Medulla oblongata (tissue), 1 donor: ENCODE data around the gene SLC41A1.

Experiments
- DNase-seq: peaks from one replicate; pipeline ENCODE4 v3.0.0-alpha.2; 2015; ENCODE audit errors: extremely low spot score

Gene SLC41A1

DNA sequence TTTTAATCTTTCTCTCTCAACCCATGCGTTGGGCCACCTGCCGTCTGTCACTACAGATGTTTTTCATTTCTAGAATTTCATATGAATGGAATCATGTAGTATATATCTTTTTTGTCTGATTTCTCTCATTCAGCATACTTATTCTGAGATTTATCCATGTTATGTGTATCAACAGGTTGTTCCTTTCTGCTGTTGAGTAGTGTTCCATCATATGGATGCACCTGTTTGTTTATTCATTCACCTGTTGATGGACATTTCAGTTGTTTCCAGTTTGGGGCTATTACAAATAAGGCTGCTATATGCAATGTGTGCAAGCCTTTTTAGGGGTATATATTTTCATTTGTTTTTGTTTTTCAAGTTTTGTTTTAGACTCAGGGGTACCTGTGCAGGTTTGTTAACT, 9.4 kb upstream of the SLC41A1 start:
- DNase-seq: no peak

DNA sequence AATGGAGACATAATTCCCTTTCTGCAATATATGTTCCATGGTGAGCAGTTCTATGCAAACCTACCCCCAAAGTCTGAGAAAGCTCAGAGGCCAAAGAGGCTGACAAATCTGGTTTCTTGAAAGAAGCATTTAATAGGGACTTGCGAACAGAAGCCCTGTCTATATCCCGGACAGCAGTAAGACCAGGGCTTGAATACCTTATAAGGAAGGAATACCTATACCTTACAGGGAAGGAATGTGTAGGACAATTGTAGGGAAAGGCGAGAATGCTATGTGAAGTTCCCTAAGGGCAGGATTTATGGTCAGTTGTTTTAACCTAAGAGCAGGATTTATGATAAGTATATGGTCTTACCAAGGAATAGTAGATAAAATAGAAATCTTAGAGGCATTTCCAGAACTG, 5.0 kb upstream of the SLC41A1 start:
- DNase-seq: no peak

DNA sequence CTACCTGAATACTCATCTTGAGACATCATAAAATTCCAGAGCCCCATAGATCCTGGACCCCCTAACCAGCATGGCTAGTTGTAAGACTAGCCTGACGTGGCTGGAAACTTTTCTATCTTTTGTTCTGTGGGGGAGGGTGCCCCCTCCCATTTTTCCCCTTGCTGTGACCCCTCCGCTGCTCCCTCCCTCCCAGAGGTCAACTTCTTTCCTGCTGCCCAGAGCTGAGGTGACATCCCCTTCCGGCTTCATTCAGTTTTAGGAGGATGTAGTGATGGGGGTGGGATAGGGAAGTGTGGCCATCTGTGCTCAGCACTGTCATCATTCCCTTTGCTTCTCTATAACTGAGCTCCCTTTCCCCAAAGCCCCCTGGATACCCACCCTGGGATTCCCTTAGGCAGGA, 4.4 kb upstream of the SLC41A1 start:
- no peak for DNase-seq

DNA sequence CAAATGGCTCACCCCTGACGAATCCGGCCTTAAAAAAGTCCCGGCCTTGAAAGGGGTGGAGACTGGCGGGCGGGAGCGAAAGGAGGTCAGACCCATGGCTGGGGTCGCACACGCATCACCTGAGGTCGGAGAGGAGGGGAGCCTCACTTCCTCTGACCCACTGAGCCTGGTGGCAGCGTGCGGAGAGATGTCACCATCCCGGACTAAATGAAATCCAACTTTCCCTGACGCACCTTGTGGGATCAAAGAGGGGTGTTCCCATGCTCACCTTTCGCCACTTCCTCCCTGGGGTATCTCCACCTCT, 709 bp upstream of the SLC41A1 start:
- DNase-seq: no peak

DNA sequence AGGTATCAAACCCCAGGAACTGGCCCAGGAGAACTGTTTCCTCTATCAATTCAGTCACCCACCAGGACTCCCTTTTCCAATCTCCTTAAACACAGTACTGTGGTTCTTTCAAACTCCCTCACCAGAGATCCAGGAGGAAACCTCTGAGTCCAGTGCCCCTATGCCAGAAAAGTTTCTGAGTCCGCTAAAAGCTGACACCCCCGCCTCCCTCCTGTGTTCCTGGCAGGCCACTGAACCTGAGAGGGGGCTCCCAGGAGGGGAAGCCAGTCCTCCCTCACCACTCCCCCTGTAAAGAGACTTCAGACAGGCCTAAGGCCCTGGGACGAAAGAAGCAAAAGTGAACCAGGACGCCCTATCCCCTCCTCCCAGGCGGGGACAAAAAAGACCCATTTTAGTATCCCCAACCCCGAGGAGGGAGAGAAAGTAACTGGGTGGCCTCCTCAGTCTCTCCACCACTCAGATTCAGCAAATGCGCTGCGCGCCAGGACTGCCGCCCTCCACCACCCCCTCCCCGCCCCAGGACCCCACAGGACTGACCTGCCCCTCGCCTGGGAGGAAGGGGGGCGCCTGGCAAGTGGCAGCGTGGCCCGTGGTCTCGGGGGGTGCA, 624 bp downstream of the SLC41A1 start:
- DNase-seq: peak; percentile 55

DNA sequence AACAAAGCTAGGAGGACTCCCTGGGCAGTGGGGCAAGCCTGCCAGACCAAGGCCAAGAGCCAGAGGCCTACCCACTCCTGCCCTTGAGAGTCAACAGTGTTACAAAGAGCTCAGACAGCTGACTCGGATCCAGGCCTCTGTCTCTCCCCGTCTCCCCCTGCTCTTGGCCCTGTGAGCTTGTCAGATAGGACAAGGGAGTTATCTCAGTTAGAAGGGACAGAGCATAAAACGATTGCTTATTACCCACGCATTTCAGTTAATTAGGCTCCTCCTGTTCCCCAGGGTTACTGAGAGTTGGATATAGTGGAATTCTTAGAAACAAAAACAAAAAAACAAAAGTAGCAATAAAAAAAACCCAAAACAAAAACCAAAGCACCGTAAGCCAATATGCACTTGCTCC, 1.3 kb downstream of the SLC41A1 start:
- peak; percentile 87 for DNase-seq

DNA sequence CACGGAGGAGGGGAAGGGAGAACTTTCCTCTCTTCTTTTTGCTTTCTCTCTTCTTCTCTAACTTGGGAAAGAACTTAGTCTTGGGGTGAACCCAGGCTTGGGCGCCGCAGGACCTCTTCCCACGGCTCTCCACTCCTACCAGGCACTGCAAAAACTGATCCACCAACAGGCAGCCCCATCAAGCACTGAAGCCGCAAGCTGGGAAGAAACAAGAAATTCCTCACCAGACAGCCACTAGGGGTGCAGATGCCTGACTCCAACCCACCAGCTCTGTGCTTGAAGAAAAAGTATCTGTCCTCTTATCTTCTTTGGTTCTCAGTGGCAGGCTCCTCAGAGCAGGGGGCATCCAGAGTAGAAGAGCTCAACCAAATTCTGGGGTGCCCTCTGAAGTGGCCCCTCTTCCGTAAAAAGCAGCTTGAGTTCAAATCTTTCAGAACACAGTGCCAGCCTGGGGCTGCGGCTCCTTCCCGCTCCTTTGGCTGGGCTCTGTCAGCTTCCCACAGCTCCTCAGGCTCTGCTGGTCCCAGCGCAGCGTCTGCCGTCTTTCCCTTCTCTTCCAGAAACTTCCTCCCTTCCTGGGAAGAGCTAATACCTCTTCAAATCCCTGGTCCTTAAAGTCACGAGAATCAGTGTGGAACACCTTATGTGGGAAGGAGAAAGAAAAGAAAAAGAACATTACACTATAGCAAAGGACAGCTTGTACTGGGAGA, 2.4 kb downstream of the SLC41A1 start:
- peak; percentile 16 for DNase-seq

DNA sequence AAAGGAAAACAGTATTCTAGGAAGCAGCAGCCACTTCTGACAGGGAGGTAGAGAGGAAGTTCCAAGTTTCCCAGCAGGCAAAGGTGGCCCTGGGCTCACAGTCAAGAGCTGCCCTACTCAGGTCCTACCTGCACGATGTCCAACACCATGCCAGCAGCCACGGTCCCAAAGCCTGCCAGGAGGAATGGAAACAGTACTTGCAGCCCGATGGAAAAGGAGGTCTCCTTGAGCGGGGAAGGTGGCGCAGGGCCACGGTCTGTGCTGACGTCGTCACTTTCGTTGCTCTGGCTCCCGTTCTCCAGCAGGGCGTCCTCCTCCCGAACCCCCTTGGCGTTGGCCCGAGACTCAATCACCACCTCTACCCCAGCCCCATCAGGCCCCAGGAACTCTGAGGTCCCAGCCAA, 3.1 kb downstream of the SLC41A1 start:
- peak; percentile 3 for DNase-seq

DNA sequence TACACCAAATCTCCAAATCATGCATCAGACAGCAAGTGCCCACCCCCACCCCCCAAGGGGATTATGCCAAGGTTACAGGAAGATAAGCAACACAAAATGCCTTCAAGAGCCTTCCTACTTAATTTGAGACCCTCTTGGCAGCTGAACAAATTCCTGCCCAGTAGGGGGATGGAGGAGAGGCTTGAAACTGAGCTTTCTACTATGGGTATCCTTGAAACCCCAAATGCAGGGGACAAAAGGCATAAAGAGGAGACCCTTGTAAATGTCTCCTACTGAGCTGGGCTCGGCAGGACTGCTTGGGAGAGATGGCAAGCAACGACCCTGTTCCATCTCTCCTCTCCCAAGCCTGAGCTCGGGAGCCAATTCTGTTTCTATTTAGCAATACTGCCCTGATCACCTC, 3.5 kb downstream of the SLC41A1 start:
- DNase-seq: no peak

DNA sequence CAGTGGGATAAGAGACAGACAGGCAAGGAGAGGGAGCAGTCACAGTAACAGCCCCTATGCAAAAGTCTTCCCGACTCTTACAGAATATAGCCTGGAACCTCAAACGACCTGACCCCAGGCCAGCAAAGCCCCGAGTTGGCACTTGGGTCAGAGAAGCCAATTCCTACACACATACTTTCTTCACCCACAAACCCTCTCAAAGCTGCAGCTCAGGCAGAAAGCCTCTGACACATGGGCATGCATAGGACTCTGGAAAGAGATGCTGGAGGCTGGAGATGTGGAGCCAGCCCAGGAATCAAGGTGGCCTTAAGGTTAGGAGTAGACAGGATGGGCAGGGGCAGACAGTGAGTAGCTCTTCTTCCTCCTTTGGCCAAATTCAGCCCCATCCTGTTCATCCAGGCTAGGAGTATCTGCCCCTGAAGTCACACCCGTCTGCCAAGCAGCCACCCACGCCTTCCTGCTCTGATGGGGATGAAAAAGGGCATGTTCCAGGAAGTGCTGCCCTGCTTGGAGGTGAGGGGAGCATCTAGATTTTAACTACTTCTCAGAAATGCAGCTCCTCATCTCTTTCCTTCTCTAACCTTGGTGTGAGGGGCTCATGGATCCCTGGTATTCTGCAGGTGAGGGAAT, 7.8 kb downstream of the SLC41A1 start:
- no peak for DNase-seq

DNA sequence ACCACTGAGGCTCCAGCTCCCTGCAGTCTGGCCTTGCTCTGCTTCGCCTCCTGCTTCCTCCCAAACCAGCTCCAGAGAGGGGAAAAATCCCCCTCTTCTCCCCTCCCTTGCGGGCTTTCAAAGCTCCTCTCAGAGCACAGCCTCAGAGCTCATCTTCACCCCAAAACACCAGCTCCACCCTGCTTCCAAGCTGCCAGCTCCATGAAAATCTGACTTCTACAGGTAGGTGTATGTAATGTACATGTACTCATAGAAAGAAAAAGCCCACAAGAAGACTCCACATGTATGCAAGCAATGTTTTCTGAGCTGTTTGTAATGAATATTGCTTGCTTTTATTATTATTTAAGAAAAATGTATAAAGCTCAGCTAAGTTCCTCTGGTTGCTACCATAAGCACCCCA, 8.4 kb downstream of the SLC41A1 start:
- no peak for DNase-seq

DNA sequence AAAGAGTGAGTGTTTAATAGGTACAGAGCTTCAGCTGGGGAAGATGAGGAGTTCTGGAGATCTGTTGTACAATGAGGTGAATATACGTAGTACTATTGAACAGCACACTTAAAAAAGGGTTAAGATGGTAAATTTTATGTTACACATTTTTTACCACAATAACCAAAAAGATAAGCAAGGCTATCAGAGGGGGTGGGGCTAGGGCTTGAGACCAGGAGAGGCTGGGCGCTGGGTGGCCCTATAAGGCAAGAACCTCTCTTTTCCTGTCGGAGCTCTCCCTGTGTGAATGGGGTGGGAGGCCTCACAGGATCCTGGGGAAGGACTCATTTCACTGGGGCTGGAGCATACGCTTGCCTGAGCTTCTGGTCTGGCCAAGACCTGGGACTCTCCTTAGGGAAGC, 9.0 kb downstream of the SLC41A1 start:
- DNase-seq: no peak

DNA sequence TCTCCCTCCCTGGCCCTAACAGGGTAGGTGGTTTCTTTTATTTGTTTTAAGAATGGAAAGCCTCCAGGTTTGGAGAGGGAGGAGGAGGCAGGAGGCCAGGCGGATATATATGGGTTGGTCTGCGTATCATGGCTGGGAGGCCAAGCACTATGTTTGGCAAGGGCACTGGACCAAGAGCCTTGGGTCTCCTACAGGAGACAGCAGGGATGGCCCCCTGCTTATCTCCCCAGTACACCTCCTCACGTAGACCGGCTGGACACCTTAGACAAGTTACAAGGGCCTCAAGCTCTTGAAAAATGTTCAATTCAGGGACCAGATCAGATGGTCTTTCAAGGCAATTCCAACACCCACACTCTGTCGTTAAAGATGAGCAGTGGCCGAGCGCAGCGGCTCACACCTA, 10.9 kb downstream of the SLC41A1 start:
- DNase-seq: no peak

DNA sequence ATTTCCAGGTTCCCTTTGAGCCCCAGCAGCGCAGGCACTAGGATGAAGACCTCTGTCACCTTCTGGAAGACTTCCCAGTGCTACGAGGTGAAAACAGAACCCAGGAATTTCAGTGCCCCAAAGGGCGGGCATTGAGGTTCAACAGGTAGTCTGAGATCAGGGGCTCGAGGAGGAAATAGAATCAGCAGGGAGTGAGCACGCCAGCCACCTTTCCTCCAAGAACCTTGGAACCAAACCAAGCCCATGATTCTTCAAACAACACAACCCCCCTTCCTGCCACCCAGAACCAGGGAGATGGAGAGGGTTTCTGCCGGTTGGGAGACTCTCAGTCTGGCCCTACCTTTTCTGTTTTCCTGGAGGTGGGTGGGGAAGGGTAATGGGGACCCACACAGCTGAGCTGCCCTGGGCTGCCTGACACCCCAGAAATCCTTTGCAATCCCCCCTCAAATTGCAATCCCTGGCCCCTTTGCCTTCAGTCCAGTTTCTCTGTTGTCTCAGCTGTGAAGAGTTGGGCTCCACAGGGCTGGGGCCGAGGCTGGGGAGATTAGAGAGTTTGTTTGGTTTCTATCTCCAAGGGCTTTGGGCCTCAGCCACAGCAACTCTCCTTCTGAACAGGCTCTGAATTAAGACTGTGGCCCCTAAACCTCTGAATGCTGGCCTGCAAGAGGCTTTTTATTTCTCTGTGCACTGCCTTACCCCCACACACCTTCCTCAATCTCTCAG, 11.9 kb downstream of the SLC41A1 start:
- DNase-seq: peak; percentile 4

DNA sequence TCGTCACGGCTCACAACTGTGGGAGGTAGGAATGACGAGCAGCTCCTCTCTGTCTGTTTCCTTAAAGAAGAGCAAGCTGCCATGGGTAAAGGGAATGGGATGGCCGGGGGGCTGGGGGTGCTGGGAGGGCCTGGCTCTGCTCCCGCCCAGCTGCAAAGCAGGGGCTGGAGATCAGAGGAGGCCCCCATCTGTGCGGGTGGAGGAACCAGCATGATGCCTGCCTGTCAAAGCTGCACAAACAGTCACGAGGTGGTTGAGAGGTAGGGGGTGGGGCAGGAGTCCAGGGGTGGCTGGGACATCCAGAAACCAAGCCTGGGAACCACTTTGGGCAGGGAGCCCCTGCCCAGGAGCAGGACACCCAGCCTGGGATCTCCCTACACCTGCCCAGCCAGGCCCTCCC, 12.6 kb downstream of the SLC41A1 start:
- no peak for DNase-seq

DNA sequence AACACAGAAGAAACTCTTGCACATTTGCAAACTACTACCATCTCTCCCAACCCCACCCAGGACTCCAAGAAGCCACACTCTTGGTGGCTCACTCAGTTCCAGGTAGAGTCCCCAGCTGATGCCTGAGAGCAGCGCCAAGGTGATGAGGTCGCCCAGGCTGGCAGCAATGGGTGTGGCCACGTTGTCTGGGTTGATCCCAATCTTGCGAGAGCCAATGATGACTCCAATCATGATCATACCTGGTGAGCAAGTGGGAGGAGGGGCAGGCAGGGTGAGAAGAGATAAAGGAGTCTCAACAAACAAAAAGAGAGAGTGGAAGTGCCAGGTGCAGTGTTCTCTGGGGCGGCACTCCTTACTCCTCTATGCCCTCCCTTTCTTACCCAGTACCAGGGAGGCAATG, 14.4 kb downstream of the SLC41A1 start:
- no peak for DNase-seq

DNA sequence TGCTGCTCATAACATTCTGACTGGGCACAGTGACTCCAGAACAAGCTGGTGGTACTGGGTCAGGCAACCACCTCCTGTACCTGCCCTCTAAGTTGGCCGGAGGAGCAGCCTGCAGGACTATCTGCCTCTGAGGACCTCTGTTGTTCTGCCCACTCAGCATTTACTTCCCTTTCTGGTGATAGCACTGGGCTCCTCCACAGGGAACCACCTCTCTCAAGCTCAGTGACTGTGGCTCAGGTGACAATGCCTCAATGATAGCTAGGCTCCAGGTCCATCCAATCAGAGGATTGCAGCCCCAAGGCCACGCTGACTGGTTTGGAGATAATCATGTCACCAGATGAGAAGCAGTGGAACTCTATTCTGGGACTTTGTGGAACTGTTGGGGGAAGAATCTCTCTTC, 15.8 kb downstream of the SLC41A1 start:
- no peak for DNase-seq

DNA sequence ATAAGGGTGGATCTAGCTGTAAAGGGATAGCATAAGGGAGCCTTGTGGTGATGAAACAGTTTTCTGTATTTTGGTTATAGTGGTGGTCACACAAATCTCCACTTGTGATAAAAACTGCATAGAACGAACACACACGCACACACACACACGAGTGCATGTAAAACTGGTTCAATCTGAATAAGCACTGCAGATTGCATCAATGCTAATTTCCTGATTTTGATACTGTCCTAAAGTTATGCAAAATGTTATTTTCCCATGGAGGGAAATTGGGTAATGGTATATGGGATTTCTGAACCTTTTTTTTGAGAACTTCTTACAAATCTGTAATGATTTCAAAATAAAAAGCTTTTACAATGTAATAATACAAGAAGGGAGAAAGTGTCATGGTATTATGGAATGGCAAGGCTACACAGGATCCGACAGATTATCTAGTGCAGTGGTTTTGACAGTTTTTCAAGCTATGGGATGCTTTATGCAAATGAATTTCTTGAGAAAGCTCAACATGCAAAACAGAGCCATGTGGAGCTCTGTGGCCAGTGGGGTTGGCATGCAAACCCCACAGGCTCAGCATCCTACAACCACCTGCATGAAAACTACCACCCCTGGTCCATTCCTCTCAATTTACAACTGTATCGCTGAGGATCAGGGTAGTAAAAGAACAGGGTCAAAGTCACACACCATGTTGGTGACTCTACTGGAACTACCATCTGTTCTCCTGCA, 18.8 kb downstream of the SLC41A1 start:
- no peak for DNase-seq

DNA sequence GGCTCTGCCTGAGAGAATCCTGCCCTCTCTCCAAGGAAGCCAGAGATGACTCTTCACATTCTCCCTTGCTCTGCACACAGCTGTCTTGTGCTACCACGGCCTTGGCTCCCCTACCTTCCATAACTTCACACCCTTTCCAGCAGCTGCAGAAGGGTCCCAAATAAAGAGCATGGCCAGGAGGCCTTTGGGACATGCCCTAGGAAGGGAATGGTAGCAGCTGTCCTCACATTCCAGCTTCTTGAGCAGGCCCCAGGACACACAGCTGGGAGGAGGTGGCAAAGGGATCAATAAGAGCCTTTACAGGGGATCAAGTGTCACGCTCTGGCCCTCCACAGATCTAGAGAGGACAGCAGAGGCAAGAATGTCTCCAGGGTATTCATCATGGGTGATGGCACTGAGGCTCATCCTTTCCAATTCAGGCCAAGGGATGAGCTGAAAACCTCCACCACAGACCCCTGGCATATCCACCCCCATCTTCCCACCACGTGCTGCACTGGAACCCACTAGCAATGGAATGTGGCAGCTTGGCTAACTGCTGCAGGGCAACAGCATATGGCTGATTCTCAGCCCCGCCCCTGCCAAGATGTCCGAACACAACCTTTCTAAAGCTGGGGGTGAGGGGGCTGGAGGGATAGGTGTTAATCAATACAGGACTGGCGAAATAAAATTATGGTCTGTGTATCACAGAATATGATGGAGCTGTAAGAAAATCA, 19.9 kb downstream of the SLC41A1 start:
- DNase-seq: no peak

DNA sequence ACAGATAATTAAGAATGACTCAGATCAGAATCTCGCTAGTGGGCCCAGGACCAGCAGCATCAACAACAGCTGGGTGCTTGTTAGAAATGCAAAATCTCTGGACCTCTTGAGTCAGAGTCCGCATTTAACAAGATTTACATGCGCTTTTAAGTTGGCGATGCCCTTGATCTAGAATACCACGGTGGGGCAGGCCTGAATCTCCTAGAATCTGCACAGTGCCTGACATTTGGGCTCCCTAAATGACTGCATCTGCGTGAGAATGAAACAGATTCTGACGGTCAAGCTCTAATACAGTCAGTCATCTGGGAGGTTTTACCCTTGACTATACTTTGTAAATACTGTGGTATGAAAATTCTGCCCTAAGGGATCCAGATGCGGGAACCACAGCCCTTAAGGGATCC, 20.5 kb downstream of the SLC41A1 start:
- peak; percentile 8 for DNase-seq

DNA sequence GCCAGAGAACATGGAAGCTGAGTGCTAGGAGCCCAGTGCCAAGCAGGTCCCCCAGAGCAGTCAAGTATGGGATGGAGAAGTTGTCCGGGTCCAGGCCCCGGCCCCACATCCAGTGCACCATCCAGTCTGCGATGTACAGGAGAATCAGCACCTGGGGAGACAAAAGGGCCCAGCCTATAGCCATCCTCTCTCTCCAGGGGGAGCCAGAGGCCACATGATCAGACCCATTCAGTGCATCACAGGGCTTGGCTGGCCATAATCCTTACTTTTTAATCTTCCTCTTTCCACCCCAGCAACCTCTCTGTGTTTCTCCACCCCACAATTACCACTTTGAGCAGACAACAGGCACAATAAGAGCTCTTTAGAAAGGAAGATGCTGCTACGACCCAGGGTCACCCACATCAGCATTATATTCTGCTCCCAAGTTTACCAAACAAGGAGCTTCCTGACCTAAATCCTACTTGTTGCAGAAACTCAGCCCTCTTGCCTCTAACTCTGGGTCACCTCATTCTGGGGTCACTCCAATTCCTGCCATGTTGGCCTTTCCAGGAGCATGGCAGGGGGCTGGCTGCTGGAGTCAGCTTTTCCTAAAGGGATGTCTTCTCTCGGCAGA, 21.3 kb downstream of the SLC41A1 start:
- DNase-seq: peak; percentile 92
